ENCODE data around the gene LY86. TPM values are rescaled to one million over a fixed set of nuclear protein-coding genes. Genes with fewer than 3 reads are reported as not detected.

Gene LY86
- total and polyA plus RNA-seq, 10 of the 15 experiments (the other 5 are each of a cell fraction or from before 2014, with no cell fraction given), result 68.2 to 457 (median 128) TPM

DNA sequence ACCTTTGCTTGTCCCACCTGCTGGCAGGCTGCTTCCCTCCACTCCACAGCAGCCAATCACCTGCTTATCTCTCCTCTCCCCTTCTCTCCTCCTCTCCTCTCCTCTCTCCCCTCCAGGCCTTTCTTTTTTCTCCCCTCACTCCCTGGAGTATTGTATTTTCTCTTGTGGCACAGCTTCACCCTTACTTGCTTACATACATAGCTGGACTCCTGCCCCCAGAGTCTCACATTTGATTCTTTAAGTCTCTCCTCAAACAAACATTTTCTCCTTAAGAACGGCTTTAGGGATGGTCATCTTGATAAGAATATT is 3.6 kb upstream of the LY86 start (continued):
- TF ChIP-seq, protein P1, sequence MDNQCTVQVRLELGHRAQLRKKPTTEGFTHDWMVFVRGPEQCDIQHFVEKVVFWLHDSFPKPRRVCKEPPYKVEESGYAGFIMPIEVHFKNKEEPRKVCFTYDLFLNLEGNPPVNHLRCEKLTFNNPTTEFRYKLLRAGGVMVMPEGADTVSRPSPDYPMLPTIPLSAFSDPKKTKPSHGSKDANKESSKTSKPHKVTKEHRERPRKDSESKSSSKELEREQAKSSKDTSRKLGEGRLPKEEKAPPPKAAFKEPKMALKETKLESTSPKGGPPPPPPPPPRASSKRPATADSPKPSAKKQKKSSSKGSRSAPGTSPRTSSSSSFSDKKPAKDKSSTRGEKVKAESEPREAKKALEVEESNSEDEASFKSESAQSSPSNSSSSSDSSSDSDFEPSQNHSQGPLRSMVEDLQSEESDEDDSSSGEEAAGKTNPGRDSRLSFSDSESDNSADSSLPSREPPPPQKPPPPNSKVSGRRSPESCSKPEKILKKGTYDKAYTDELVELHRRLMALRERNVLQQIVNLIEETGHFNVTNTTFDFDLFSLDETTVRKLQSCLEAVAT (IDR thresholded peaks at IDR 0.05), result peak; percentile 85
- TF ChIP-seq CHD2 (IDR thresholded peaks at IDR 0.05; ENCODE audit: borderline replicate concordance, low read depth, low read length), result no peak
- no peak for TF ChIP-seq NR2C2 (IDR thresholded peaks at IDR 0.05; ENCODE audit: borderline replicate concordance, control insufficient read depth, insufficient read length, low read depth)
- TF ChIP-seq ZNF217 (IDR thresholded peaks at IDR 0.05), result no peak
- no peak for TF ChIP-seq BHLHE40 (IDR thresholded peaks at IDR 0.05; ENCODE audit: borderline replicate concordance in 1 of 2, low read depth in 2 of 2, low read length in 1 of 2)
- TF ChIP-seq, protein P2, sequence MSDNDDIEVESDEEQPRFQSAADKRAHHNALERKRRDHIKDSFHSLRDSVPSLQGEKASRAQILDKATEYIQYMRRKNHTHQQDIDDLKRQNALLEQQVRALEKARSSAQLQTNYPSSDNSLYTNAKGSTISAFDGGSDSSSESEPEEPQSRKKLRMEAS (IDR thresholded peaks at IDR 0.05; ENCODE audit: low read depth, low read length), result no peak
- TF ChIP-seq ATF2 (IDR thresholded peaks at IDR 0.05; ENCODE audit: low read length), result no peak
- TF ChIP-seq JUND (IDR thresholded peaks at IDR 0.05; ENCODE audit: low read depth, low read length), result no peak
- 0 out of 2 replicates have a peak, but pooled peaks have one; percentile 6 for TF ChIP-seq CBFB (IDR thresholded peaks at IDR 0.05; ENCODE audit: low read depth)
- no peak for TF ChIP-seq NFIC (IDR thresholded peaks at IDR 0.05; ENCODE audit: low read depth, low read length)
- TF ChIP-seq HDAC6 (IDR thresholded peaks at IDR 0.05; ENCODE audit: unreplicated experiment), result no peak
- TF ChIP-seq SMC3 (IDR thresholded peaks at IDR 0.05; ENCODE audit: borderline replicate concordance, low read length), result no peak
- TF ChIP-seq, protein P3, sequence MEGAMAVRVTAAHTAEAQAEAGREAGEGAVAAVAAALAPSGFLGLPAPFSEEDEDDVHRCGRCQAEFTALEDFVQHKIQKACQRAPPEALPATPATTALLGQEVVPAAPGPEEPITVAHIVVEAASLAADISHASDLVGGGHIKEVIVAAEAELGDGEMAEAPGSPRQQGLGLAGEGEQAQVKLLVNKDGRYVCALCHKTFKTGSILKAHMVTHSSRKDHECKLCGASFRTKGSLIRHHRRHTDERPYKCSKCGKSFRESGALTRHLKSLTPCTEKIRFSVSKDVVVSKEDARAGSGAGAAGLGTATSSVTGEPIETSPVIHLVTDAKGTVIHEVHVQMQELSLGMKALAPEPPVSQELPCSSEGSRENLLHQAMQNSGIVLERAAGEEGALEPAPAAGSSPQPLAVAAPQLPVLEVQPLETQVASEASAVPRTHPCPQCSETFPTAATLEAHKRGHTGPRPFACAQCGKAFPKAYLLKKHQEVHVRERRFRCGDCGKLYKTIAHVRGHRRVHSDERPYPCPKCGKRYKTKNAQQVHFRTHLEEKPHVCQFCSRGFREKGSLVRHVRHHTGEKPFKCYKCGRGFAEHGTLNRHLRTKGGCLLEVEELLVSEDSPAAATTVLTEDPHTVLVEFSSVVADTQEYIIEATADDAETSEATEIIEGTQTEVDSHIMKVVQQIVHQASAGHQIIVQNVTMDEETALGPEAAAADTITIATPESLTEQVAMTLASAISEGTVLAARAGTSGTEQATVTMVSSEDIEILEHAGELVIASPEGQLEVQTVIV (IDR thresholded peaks at IDR 0.05; ENCODE audit: borderline replicate concordance, partially characterized antibody), result no peak
- no peak for TF ChIP-seq EED (IDR thresholded peaks at IDR 0.05; ENCODE audit: low read depth)
- peak; percentile 62; the same call in 1 of the 2 replicates for TF ChIP-seq NBN (IDR thresholded peaks at IDR 0.05)
- TF ChIP-seq FOXM1 (IDR thresholded peaks at IDR 0.05; ENCODE audit: low read depth, low read length), result no peak
- no peak for TF ChIP-seq GATAD2B (conservative IDR thresholded peaks at IDR 0.05; ENCODE audit: low read depth)
- no peak for TF ChIP-seq HCFC1 (IDR thresholded peaks at IDR 0.05; ENCODE audit: low read length)
- TF ChIP-seq TCF12 (IDR thresholded peaks at IDR 0.05; ENCODE audit: low read depth, low read length), result no peak
- no peak for TF ChIP-seq MYB (IDR thresholded peaks at IDR 0.05; ENCODE audit: borderline replicate concordance, low read depth, low read length)

All from GM12878 (cell line).